H1 (cell line): ENCODE measurements around the gene MYL6. TPM values are rescaled to one million over a fixed set of nuclear protein-coding genes. Genes with fewer than 3 reads are reported as not detected.
A peak's percentile ranks its signal among the peaks of the same experiment; 100 is the strongest.

ENCODE experiments used
- CHD7 ChIP-seq: fragments of 300-600 bp; sonication (generic); IDR thresholded peaks from 2 replicates; pipeline ENCODE4 v1.7.1; 2012; ENCODE audit warnings: low read length, moderate library complexity, mild to moderate bottlenecking, inconsistent platforms; ENCODE audit not compliant: insufficient replicate concordance
- EGR1 ChIP-seq: IDR thresholded peaks from 2 replicates; pipeline ENCODE4 v1.6.1; 2011; ENCODE audit warnings: low read depth, low read length, borderline replicate concordance
- EP300 ChIP-seq, 2 experiments: IDR thresholded peaks; 1 replicate in 1 of 2; 2 replicates in 1 of 2; pipeline ENCODE4 v1.6.1; 2011 to 2012; ENCODE audit warnings: low read depth in 2 of 2, low read length in 2 of 2, mild to moderate bottlenecking in 2 of 2, borderline replicate concordance in 1 of 2, inconsistent platforms in 1 of 2, moderate library complexity in 1 of 2
- RBBP5 ChIP-seq: IDR thresholded peaks from 2 replicates; pipeline ENCODE4 v1.7.1; 2012; ENCODE audit warnings: low read depth, mild to moderate bottlenecking, inconsistent platforms, low read length, moderate library complexity, borderline replicate concordance
- SRF ChIP-seq: IDR thresholded peaks from 2 replicates; pipeline ENCODE4 v1.6.1; 2011; ENCODE audit warnings: mild to moderate bottlenecking, low read depth, low read length, moderate library complexity
- TAF1 ChIP-seq: IDR thresholded peaks from 2 replicates; pipeline ENCODE4 v1.6.1; 2011; ENCODE audit warnings: mild to moderate bottlenecking, low read depth, low read length
- polyA plus RNA-seq, 7 experiments: library from polyadenylated mRNA; depleted of rRNA in 3 of 7; stranded (reverse) in 5 of 7; unstranded in 2 of 7; fragments of >200 nt in 5 of 7; fragments of 200-250 nt in 2 of 7; gene quantifications; 1 replicate in 5 of 7; 2 replicates in 1 of 7; 4 replicates in 1 of 7; pipeline versions ENCODE4 v1.2.1 to v1.2.3, GENCODE V29; 2011 to 2013; ENCODE audit warnings: missing spikeins in 2 of 7, mixed read lengths in 2 of 7
- total RNA-seq: library from RNA; stranded (reverse); fragmentation: NEBNext Ultra II Directional; extraction: Animal tissue kit (Norgen Biotek cat#: 25700); gene quantifications from 2 replicates; pipeline ENCODE4 v1.2.1, GENCODE V29; 2021
- TF ChIP-seq, protein P1 (sequence below): IDR thresholded peaks from 2 replicates; pipeline ENCODE4 v1.6.1; 2012; ENCODE audit warnings: low read length, inconsistent platforms

The MYL6 gene
- total and polyA plus RNA-seq, 2 of the 8 experiments (the other 6 are each of a cell fraction or from before 2014, with no cell fraction given) = 1,130 to 2,279 TPM

DNA sequence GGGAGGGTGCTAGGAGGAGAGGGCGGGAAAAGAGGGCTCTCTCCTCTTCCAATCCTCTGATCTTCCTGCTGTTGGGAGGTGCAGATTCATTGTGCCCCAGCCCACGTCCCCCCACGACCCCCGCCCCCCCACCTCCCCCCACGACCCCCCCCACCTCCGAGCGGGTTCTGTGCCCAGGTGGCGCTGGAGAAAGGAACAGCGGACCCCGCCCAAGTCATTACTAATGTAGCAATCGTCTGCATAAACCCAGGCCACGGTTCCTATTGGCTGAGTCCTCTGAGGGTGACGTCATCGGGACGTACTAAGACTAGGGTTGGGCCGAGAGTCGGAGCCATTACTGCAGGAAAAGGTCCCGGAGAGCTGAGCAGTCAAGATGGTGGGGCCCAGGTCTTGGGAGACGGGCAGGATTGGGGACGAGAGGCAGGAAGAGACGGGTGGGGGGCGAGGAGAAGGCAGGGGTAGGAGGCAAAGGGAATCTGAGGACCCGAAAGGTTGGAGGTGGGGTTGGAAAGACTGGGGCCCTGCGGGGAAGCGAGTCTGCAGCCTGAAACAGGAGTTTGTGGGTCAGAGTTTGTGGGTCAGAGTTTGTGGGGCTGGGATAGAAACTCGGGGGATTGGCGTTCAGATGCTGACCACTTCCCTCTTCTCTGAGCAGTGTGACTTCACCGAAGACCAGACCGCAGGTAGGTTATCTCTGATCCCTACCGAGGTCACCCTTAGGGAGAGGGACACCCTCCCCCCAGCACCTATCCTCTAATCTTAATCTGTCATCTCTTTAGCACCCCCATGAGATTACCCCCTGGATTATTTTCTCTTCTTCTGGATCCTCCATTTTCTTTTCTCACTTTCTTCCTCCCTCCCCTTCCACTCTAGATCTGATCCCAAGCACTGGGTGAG is at the start of gene MYL6 (continued):
- no peak for TF ChIP-seq CHD7
- TF ChIP-seq EGR1 = no peak
- peak; percentile 99 for TF ChIP-seq TAF1
- TF ChIP-seq, protein P1, sequence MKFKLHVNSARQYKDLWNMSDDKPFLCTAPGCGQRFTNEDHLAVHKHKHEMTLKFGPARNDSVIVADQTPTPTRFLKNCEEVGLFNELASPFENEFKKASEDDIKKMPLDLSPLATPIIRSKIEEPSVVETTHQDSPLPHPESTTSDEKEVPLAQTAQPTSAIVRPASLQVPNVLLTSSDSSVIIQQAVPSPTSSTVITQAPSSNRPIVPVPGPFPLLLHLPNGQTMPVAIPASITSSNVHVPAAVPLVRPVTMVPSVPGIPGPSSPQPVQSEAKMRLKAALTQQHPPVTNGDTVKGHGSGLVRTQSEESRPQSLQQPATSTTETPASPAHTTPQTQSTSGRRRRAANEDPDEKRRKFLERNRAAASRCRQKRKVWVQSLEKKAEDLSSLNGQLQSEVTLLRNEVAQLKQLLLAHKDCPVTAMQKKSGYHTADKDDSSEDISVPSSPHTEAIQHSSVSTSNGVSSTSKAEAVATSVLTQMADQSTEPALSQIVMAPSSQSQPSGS = peak; percentile 96
- TF ChIP-seq SRF = no peak
- no peak for TF ChIP-seq RBBP5
- TF ChIP-seq EP300 (IDR thresholded peaks at IDR 0.05; ENCODE audit: borderline replicate concordance in 1 of 2, low read depth in 2 of 2, low read length in 2 of 2) = peak in 1 of 2 experiments; percentile 75; a peak in 2 of 3 replicates
